Measurements from ENCODE around the gene WDR53.

Gene WDR53

DNA sequence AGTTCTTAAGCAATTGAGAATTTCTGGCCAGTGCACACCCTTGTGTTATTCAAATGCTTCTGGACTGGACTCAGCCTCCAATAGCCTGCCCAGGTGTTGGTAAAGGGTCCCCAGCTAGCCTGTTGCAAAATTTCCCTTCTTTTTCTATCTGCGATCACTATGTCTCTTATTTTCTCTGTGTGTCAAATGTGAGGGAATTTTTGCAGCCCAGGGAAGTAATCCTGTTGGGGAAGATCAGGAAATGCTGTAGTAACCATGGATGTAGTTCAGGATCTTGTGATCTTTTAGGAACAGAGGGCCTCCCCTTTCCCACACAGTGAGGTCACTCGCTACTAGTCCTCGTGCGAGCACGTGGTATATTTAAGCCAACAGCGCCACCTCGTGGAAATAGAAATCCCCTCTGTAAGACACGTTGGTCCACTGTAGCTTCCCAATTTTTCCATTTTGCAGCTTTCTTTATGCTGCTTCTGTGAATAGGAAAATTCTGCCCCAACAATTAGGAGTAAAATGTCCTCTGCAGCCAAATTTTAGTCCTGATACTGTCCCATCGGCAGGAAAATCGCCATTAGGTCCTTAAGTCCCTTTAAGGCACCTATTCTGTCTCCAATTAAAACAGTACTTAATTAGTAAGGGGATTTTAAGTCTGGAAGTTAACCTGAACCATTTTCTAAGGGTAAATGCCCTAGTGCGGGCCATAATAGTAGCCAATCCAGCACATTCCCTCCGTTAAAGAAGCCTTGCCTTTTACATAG, 49.2 kb downstream of the WDR53 start:
- peaks cover 31% of the 10 kb centered on the region for H3K9me3 ChIP-seq (ENCODE audit: control insufficient read depth, insufficient read depth, low read length)
- no peak overlapping the region for H3K27ac ChIP-seq (ENCODE audit: low read depth, low read length)
- no peaks in the 10 kb centered on the region for H3K79me2 ChIP-seq (ENCODE audit: control insufficient read depth, low read length)
- no peaks in the 10 kb centered on the region for H3K9me2 ChIP-seq (replicated peaks; ENCODE audit: control insufficient read depth, low read length)
- peaks cover 8% of the 10 kb centered on the region for H3K4me1 ChIP-seq (ENCODE audit: control insufficient read depth, low read length)
- H4K20me1 ChIP-seq (ENCODE audit: control insufficient read depth, insufficient read depth, low read depth, low read length) = no peaks in the 10 kb centered on the region
- H3K36me3 ChIP-seq (ENCODE audit: control insufficient read depth, low read length) = no peaks in the 10 kb centered on the region
- no peaks in the 10 kb centered on the region for H3F3A ChIP-seq (ENCODE audit: control insufficient read depth, insufficient read depth)
- TF ChIP-seq EZH2phosphoT487 (IDR thresholded peaks at IDR 0.05; ENCODE audit: borderline replicate concordance, low read length) = no peak
- TF ChIP-seq, protein P1, sequence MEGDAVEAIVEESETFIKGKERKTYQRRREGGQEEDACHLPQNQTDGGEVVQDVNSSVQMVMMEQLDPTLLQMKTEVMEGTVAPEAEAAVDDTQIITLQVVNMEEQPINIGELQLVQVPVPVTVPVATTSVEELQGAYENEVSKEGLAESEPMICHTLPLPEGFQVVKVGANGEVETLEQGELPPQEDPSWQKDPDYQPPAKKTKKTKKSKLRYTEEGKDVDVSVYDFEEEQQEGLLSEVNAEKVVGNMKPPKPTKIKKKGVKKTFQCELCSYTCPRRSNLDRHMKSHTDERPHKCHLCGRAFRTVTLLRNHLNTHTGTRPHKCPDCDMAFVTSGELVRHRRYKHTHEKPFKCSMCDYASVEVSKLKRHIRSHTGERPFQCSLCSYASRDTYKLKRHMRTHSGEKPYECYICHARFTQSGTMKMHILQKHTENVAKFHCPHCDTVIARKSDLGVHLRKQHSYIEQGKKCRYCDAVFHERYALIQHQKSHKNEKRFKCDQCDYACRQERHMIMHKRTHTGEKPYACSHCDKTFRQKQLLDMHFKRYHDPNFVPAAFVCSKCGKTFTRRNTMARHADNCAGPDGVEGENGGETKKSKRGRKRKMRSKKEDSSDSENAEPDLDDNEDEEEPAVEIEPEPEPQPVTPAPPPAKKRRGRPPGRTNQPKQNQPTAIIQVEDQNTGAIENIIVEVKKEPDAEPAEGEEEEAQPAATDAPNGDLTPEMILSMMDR (IDR thresholded peaks at IDR 0.05; ENCODE audit: low read depth, low read length, poor library complexity, severe bottlenecking) = peak; percentile 83
- H3K4me3 ChIP-seq (ENCODE audit: low read length) = no peak overlapping the region
- no peak overlapping the region for H3K4me2 ChIP-seq (ENCODE audit: low read length)
- H3K27me3 ChIP-seq (ENCODE audit: control insufficient read depth, low read length) = no peaks in the 10 kb centered on the region

DNA sequence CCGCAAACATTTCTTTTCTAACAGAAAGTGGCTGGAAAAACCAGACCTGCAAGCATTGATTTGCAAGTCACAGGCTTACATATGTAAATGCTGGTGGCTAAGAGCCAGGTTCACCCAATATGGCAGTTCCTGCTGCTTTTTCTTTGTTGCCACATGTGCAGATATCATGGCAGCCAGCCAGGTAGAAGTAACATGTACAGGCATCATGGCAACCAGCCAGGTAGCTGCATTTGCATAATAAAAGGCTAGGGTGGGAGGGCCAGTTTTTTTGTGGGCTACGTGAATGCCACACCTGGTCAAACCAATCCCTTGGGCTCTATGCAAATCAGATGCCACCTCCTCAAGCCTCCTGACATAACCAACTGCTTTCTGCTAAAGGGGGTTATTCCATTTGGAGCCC, 50.4 kb downstream of the WDR53 start:
- H3K27me3 ChIP-seq (ENCODE audit: control insufficient read depth, low read length) = no peaks in the 10 kb centered on the region
- no peaks in the 10 kb centered on the region for H3K36me3 ChIP-seq (ENCODE audit: control insufficient read depth, low read length)
- H3F3A ChIP-seq (ENCODE audit: control insufficient read depth, insufficient read depth) = no peaks in the 10 kb centered on the region
- H3K27ac ChIP-seq (ENCODE audit: low read depth, low read length) = no peak overlapping the region
- H3K9me2 ChIP-seq (replicated peaks; ENCODE audit: control insufficient read depth, low read length) = no peaks in the 10 kb centered on the region
- peak overlapping the region; percentile 14; the same call in 1 of the 2 replicates for H3K4me2 ChIP-seq (ENCODE audit: low read length)
- no peaks in the 10 kb centered on the region for H4K20me1 ChIP-seq (ENCODE audit: control insufficient read depth, insufficient read depth, low read depth, low read length)
- H3K4me3 ChIP-seq (ENCODE audit: low read length) = no peak overlapping the region
- H3K9me3 ChIP-seq (ENCODE audit: control insufficient read depth, insufficient read depth, low read length) = peaks cover 31% of the 10 kb centered on the region
- H3K79me2 ChIP-seq (ENCODE audit: control insufficient read depth, low read length) = no peaks in the 10 kb centered on the region
- peaks cover 8% of the 10 kb centered on the region for H3K4me1 ChIP-seq (ENCODE audit: control insufficient read depth, low read length)
- TF ChIP-seq EZH2phosphoT487 (IDR thresholded peaks at IDR 0.05; ENCODE audit: borderline replicate concordance, low read length) = no peak
- TF ChIP-seq, protein P1 (IDR thresholded peaks at IDR 0.05; ENCODE audit: low read depth, low read length, poor library complexity, severe bottlenecking) = no peak

DNA sequence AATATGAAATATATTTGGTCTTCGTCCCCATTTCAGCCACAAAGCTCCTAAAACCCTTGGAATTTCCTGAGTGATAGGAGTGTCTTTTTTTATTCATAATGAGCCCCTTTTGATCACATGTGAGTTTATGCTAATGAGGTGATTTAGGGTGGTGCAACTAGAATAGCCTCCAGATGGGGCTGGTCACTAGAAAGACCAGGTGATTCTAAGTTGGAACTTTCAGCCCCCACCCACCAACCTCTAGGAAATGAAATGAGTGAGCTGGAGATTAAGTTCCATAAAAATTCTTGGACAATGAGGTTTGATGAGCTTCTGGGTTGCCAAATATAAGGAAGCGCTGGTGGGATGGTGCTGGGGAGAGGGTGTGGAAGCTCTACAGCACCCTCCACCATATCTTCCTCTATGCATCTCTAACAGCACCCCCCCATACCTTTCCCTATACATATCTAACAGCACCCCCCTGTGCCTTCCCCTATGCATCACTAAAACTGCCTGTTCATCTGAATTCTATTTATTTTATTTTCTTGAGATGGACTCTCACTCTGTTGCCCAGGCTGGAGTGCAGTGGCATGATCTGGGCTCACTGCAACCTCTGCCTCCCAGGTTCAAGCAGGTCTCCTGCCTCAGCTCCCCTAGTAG, 51.1 kb downstream of the WDR53 start:
- Histone ChIP-seq H3K4me3 (ENCODE audit: low read length) (no peak overlapping the region), H3K9me2 (replicated peaks; ENCODE audit: control insufficient read depth, low read length) (no peaks in the 10 kb centered on the region), H3F3A (ENCODE audit: control insufficient read depth, insufficient read depth) (no peaks in the 10 kb centered on the region), H3K79me2 (ENCODE audit: control insufficient read depth, low read length) (no peaks in the 10 kb centered on the region), H3K4me1 (ENCODE audit: control insufficient read depth, low read length) (peaks cover 8% of the 10 kb centered on the region), H3K9me3 (ENCODE audit: control insufficient read depth, insufficient read depth, low read length) (peaks cover 31% of the 10 kb centered on the region), H4K20me1 (ENCODE audit: control insufficient read depth, insufficient read depth, low read depth, low read length) (no peaks in the 10 kb centered on the region), H3K27ac (ENCODE audit: low read depth, low read length) (no peak overlapping the region), H3K27me3 (ENCODE audit: control insufficient read depth, low read length) (no peaks in the 10 kb centered on the region), H3K4me2 (ENCODE audit: low read length) (no peak overlapping the region), H3K36me3 (ENCODE audit: control insufficient read depth, low read length) (no peaks in the 10 kb centered on the region)
- no peak for TF ChIP-seq EZH2phosphoT487 (IDR thresholded peaks at IDR 0.05; ENCODE audit: borderline replicate concordance, low read length)
- TF ChIP-seq, protein P1 (IDR thresholded peaks at IDR 0.05; ENCODE audit: low read depth, low read length, poor library complexity, severe bottlenecking) = no peak
